ENCODE data around the gene C1QL4.
"Not testable (repeated sequence)": the region's sequence is repeated elsewhere in the genome, so short reads cannot be mapped to it uniquely, and the experiment has no call there.

Gene C1QL4

DNA sequence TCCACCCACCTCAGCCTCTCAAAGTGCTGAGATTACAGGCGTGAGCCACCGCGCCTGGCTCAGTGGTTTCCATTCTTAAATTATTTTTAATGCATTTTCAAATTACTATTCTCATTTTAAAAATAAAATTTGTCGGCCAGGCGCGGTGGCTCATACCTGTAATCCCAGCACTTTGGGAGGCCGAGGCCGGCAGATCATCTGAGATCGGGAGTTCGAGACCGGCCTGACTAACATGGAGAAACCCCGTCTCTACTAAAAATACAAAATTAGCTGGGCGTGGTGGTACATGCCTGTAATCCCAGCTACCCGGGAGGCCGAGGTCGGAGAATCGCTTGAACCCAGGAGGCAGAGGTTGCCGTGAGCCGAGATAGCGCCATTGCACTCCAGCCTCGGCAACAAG is 3.2 kb downstream of the C1QL4 start:
- DNase-seq (ENCODE audit: low read depth in 2 of 2) = not testable (repeated sequence)

DNA sequence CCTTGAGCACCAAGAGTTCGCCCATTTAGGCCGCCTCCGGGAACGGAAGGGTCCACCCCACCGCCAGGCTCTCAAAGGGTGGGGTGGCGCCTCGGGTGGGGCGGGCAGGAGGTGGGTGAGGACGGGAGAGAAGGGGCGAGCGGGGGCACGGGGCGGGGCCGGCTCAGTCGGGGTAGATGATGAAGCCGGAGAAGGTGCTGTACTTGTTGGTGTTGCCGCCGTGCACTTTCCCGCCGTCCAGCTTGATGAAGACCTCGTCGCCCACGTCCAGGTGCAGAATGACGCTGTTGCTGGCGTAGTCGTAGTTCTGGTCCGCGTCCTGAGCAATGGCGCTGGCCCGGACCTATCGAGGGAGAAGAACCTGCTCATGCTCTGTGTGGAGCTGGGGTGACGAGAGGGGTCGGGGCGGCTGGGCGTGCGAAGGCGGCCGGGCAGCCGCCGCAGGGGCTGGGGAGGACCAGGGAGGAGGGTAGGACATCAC is 4.1 kb downstream of the C1QL4 start:
- DNase-seq (ENCODE audit: low read depth in 2 of 2) = no peak

DNA sequence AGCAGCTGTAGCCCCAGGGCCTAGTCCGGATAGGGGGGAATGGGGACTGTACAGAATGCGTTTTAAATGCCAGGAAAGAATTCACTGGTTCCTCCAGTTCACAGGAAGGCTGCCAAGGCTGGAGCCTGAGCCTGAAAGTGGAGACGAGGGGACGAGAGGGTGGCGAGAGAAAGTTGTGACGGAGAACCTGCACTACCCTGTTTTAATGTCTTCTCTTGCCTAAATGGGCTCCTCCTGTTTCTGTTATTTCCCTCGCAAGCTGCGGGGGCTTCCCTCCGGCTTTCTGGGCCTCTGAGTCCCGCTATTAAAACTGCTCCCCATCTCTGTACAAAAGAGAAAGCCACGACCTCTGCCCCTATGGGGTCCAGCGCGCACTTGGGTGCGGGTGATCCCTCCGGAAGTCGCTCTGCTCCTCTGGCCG is 4.5 kb downstream of the C1QL4 start:
- DNase-seq (ENCODE audit: low read depth in 2 of 2) = no peak

DNA sequence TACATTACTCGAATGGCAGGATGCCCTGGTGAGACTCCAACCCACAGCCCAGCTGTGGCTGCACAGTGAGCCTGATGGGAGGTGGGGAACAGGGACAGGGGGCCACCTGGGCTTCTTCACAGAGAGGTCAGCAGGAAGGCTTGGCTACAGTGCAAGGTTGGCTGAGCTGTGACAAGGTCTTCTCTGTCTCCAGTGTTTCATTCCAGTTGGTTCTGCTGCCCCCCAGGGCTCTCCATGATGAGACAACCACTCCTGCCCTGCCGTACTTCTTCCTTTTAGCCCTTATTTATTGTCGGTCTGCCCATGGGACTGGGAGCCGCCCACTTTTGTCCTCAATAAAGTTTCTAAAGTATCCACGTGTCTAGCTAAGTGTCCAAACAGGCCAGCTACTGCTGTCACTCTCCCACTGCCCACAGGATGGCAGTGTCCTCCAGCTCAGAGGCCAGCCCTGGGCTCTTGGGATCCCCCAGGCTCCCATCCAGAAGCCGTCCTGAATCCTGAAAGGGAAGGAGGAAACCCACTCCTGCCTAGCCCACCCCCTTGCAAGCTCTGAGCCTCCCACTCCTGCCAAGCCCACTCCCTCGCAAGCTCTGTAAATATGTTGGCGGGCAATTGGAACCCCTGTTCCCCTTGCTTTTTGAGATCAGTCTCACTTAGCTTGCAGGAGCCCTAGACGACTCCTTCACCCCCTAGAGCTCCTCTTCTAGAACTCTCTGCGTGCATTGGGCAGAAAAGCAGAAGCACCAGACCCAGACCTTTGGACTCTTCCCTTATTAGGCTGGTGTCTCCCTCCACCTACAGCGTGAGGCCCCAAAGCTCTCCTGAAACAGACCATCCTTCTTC is 5.4 kb downstream of the C1QL4 start:
- no peak for DNase-seq (ENCODE audit: low read depth in 2 of 2)

DNA sequence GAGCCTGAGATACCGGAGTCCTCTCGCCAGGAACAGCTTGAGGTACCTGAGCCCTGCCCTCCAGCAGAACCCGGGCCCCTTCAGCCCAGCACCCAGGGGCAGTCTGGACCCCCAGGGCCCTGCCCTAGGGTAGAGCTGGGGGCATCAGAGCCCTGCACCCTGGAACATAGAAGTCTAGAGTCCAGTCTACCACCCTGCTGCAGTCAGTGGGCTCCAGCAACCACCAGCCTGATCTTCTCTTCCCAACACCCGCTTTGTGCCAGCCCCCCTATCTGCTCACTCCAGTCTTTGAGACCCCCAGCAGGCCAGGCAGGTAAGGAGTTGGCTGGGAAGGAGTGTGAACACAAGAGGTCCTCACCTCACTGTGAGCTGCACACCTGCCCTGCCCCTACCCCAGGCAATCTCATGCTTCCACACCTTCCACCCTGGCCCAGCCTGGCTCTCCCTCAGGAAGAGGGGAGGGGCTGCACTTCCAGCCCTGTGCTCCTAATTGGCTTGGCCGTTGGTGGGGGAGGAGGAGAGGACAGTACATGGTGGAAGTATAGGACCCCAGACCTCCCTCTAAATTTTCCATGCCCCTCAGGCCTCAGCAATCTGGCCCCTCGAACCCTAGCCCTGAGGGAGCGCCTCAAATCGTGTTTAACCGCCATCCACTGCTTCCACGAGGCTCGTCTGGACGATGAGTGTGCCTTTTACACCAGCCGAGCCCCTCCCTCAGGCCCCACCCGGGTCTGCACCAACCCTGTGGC is 6.2 kb downstream of the C1QL4 start:
- no peak for DNase-seq (ENCODE audit: low read depth in 2 of 2)

DNA sequence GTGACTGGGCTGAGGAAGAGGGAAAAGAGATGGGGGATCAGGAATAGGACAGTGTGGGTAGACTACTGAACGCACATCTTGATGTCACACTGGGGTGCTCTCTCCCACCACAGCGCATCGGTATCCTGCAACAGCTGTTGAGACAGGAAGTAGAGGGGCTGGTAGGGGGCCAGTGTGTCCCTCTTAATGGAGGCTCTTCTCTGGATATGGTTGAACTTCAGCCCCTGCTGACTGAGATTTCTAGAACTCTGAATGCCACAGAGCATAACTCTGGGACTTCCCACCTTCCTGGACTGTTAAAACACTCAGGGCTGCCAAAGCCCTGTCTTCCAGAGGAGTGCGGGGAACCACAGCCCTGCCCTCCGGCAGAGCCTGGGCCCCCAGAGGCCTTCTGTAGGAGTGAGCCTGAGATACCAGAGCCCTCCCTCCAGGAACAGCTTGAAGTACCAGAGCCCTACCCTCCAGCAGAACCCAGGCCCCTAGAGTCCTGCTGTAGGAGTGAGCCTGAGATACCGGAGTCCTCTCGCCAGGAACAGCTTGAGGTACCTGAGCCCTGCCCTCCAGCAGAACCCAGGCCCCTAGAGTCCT is 6.9 kb downstream of the C1QL4 start:
- no peak for DNase-seq (ENCODE audit: low read depth in 2 of 2)

DNA sequence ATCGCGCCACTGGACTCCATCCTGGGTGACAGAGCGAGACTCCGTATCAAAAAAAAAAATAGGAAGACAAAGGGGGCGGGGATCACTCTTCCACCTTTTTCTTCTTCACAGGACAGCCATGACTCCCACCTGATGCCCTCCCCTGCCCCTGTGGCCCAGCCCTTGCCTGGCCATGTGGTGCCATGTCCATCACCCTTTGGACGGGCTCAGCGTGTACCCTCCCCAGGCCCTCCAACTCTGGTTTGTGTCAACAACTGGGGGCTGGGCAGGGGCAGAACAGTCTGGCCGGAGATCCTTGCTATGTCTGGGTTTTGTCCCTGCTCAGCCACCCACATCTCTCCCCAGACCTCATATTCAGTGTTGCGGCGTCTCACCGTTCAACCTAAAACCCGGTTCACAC is 8.2 kb downstream of the C1QL4 start:
- DNase-seq (ENCODE audit: low read depth in 2 of 2) = no peak

DNA sequence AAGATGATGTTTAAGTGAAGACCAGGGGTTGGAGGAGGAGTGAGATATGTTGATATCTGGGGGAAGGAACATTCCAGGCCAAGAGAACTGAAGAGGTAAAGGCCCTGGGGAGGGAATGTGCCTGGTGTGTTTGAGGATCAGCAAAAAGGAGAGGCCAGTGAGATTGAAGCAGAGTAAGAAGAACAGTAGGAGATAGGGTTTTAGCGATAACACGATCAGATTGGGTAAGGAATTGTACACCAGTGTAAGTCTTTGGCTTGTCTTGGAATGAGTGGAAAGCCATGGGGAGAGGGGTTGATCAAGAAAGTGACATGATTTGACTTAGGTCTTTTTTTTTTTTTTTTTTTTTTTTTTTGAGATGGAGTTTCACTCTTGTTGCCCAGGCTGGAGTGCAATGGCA is 9.1 kb downstream of the C1QL4 start:
- DNase-seq (ENCODE audit: low read depth in 2 of 2) = no peak

DNA sequence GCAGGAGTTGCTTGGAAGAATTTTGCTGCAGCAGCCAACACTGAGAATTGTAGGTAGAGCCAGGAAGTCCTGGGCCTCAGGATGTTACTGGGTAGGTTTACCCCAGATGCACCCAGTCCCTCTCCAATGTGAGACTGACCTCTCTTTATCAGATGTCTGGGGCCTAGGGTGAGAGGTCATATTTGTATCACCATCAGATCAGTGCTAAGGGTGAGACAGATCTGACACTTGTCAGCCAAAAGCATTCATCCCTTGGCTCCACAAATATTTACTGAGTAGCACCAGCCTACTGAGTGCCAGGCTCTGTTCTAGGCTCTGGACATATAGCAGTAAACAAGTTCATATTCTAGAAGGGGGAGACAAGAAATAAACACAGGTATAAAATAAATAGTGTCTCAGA is 9.6 kb downstream of the C1QL4 start:
- no peak for DNase-seq (ENCODE audit: low read depth in 2 of 2)

DNA sequence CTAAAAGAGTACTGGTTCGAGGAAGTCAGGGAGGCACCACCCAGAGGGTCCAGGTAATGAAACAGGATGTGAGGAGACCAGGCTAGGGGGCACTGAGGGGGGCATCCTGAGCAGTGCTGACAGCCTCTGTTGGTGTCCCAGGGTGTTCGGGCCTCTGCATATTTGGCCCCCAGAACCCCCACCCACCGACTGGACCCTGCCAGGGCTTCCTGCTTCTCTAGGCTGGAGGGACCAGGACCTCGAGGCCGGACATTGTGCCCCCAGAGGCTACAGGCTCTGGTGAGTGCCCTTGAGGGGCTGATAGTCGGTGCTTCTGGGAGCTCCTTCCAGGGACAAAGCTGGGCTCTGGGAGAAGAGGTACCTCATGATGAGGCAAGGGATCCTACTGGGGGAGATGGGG is 11.4 kb downstream of the C1QL4 start:
- no peak for DNase-seq (ENCODE audit: low read depth in 2 of 2)

DNA sequence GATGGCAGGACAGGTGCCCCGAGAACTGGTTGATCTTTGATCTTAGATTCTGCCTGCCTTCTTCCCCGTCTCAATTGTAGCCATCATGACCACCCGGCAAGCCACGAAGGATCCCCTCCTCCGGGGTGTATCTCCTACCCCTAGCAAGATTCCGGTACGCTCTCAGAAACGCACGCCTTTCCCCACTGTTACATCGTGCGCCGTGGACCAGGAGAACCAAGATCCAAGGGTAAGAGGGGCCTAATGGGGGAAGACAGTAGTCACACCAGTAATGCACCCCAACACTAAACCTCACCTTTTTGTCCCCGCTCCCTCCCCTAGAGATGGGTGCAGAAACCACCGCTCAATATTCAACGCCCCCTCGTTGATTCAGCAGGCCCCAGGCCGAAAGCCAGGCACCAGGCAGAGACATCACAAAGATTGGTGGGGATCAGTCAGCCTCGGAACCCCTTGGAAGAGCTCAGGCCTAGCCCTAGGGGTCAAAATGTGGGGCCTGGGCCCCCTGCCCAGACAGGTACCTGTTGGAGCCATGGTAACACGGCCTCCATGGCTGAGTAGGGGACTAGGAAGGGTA is 13.4 kb downstream of the C1QL4 start:
- DNase-seq (ENCODE audit: low read depth in 2 of 2) = no peak

DNA sequence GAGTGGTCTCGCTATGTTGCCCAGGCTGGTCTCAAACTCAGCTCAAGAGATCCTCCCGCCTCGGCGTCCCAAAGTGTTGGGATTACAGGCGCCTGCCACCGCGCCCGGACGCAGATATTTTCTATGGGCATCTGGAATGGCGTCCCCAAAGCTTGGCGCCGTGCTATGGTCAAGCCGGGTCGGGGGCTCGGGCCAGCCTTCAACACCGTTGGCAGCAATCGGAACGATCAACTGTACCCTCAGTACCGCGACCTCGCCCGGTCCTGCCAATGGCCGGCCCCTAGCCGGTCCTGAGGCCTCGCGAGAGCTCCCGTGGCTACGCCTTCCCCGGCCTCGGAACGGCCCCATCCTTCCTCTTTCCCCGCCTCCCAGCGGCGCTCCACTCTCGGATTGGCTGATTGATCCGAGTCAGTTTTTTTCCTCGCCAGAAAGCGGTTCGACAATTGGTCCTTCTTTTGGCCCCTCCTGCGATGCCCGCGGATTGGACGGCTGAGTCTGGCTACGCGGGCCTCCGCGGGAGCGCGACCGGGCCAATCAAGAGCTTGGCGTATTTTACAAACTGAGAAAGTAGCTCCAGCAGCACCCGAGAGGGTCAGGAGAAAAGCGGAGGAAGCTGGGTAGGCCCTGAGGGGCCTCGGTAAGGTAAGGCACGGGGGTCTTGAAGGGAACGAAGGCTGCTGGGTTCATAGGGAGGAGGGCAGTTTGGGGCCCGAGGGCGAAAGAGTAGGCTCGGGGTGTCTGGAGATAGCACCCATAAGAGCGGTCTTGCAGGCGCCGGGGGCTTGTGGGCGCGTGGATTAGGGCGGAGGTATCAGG is 14.1 kb downstream of the C1QL4 start, which contains the start of gene TROAP:
Gene TROAP (plus strand): TSS at position 548 of the 816 bp plus-strand sequence. CDS start 354 bp downstream, outside the sequence.
- peak; percentile 95 to 96 for DNase-seq (ENCODE audit: low read depth in 2 of 2)

DNA sequence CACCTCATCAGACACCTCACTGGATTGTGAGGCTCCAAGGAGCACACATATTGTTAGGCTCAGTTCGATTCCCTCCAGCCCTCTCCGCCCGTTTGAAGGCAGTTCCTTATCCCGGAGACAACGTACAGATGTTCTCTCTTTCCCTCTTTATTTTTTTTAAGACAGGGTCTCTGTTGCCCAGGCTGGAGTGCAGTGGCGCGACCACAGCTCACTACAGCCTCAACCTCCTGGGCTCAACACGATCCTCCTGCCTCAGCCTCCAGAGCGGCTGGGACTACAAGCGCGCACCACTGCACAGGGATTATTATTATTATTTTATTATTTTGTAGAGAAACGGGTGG is 14.7 kb downstream of the C1QL4 start:
- DNase-seq (ENCODE audit: low read depth in 2 of 2) = no peak

DNA sequence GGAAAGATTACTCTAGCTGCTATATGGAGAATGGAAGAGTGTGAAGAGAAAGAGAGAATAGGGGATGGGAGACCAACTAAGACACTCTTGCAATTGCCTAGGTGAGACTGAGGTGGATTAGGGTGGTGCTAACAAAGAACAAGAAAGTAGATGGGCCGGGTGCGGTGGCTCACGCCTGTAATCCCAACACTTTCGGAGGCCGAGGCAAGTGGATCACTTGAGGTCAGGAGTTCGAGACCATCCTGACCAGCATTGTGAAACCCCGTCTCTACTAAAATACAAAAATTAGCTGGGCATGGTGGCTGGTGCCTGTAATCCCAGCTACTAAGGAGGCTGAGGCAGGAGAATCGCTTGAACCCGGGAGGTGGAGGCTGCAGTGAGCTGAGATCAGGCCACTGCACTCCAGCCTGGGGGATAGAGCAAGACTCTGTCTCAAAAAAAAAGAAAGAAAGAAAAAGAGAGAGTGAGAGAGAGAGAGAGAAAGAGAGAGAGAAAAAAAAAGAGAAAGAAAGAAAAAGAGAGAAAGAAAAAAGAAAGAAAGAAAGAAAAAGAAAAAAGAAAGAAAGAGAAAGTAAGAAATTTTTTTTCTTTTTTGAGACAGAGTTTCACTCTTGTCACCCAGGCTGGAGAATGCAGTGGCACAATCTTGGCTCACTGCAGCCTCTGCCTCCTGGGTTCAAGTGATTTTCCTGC is 16.4 kb downstream of the C1QL4 start:
- DNase-seq (ENCODE audit: low read depth in 2 of 2) = not testable (repeated sequence)

DNA sequence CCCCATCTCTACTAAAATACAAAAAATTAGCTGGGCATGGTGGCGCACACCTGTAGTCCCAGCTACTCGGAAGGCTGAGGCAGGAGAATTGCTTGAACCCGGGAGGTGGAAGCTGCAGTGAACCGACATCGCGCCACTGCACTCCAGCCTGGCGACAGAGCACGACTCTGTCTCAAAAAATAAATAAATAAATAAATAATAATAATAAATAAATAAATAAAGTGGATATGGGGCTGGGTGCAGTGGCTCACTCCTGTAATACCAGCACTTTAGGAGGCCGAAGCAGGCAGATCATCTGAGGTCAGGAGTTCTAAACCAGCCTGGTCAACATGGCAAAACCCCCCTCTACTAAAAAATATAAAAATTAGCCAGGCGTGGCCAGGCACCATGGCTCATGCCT is 19.9 kb downstream of the C1QL4 start:
- DNase-seq (ENCODE audit: low read depth in 2 of 2) = not testable (repeated sequence)

DNA sequence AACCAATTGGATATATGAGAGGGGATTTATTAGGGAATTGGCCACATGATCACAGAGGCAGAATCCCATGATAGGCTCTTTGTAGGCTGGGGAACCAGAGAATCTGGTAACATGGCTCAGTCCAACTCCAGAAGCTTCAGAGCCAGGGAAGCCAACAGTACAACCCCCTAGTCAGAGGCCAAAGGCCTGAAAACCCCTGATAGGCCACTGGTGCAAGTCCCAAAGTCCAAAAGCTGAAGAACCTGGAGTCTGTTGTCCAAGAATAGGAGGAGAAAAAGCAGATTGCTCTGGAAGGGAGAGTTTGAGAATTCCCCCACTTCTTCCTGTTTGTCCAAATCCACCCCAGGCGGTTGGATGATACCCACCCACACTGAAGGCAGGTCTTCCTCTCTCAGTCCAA is 22.2 kb downstream of the C1QL4 start:
- DNase-seq (ENCODE audit: low read depth in 2 of 2) = no peak

DNA sequence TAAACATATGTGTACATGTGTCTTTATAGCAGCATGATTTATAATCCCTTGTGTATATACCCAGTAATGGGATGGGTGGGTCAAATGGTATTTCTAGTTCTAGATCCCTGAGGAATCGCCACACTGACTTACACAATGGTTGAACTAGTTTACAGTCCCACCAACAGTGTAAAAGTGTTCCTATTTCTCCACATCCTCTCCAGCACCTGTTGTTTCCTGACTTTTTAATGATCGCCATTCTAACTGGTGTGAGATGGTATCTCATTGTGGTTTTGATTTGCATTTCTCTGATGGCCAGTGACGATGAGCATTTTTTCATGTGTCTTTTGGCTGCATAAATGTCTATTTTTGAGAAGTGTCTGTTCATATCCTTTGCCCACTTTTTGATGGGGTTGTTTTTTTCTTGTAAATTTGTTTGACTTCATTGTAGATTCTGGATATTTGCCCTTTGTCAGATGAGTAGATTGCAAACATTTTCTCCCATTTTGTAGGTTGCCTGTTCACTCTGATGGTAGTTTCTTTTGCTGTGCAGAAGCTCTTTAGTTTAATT is 26.5 kb downstream of the C1QL4 start:
- DNase-seq (ENCODE audit: low read depth in 2 of 2) = not testable (repeated sequence)

DNA sequence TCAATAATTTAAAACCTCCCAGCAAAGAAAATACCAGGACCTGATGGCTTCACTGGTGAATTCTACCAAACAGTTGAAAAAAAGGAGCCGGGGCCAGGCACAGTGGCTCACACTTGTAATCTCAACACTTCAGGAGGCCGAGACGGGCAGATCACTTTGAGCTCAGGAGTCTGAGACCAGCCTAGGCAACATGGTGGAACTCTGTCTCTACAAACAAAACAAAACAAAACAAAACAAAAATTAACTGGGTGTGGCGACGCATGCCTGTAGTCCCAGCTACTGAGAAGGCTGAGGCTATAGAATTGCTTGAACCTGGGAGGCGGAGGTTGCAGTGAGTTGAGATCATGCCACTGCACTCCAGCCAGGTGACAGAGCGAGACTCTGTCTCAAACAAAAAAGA is 27.6 kb downstream of the C1QL4 start:
- DNase-seq (ENCODE audit: low read depth in 2 of 2) = no peak

DNA sequence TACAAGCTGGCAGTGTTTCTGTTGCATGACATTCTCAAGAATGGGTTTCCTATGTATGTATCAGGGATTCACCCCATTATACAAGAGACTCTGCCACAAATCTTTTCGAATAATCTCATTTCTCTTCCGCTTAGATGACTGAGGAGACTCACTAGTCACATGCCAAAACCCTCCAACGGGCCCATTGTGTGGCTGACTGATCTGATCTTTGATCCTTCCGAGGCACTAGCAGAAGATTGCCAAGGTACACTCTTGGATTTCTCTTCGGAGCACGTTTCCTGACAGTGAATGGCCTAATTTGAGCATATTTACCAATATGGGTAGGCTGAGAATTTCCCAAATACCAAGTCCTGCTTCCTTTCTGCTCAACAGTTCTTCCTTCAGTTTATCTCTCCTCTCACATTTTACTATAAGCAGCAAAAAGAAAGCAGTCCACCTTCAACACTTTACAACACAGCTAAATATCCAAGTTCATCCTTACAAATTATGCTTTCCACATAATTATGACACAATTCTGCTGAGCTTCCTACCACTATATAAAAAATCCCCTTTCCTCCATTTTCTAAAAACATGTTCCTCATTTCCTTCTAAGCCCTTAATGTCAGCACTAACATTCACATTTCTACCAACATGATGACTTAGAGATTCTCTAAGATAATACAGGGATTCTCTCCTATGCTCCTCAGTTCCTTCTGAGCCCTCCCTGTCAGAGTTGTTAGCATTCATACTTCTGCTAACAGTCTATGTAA is 31.1 kb downstream of the C1QL4 start:
- no peak for DNase-seq (ENCODE audit: low read depth in 2 of 2)

DNA sequence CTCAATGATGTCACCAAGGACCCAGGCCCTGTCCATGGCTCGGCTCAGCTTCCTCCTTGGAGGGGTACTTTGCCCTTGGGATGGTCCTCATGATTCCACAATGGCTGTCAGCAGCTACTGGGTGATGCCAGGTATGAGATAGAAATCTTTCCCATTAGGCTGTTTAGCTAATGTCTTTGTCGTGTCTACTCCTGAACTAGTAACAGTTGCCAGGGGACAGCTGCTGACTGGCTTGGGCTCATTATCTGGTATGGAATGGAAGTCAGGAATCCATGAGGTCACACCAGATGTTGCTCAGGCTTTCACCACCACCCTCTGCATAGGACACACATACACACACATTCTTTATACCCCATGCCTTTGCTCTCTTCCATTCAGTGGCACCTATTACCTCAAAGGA is 32.8 kb downstream of the C1QL4 start:
- DNase-seq (ENCODE audit: low read depth in 2 of 2) = no peak
